Endothelial cell of umbilical vein (primary cell): ENCODE measurements around the gene NELL2.

Source experiments
- EZH2 ChIP-seq: IDR thresholded peaks from 2 replicates; pipeline ENCODE4 v1.6.1; 2012; ENCODE audit warnings: borderline replicate concordance, low read depth, mild to moderate bottlenecking, moderate library complexity, low read length, inconsistent platforms; ENCODE audit not compliant: severe bottlenecking
- FOS ChIP-seq: IDR thresholded peaks from 2 replicates; pipeline ENCODE4 v1.6.1; 2011; ENCODE audit warnings: mild to moderate bottlenecking, low read length, moderate library complexity, borderline replicate concordance; ENCODE audit not compliant: insufficient read depth
- GATA2 ChIP-seq: IDR thresholded peaks from 2 replicates; pipeline ENCODE4 v1.7.0; 2011; ENCODE audit warnings: low read depth, mild to moderate bottlenecking, moderate library complexity, mixed read lengths, low read length; ENCODE audit not compliant: insufficient read length, insufficient read depth
- JUN ChIP-seq: IDR thresholded peaks from 2 replicates; pipeline ENCODE4 v1.6.1; 2011; ENCODE audit warnings: borderline replicate concordance, low read depth; ENCODE audit not compliant: insufficient read length, insufficient read depth
- MYC ChIP-seq: IDR thresholded peaks from one replicate; pipeline ENCODE4 v1.6.1; 2011; ENCODE audit warnings: mild to moderate bottlenecking, low read depth, low read length
- POLR2A ChIP-seq: IDR thresholded peaks from 2 replicates; pipeline ENCODE4 v1.6.1; 2012; ENCODE audit warnings: low read depth, mild to moderate bottlenecking, control low read depth, low read length
- POLR2AphosphoS5 ChIP-seq: IDR thresholded peaks from 2 replicates; pipeline ENCODE4 v1.6.1; 2012; ENCODE audit warnings: low read depth, mild to moderate bottlenecking, control low read depth, low read length, moderate library complexity; ENCODE audit not compliant: insufficient read depth
- TF ChIP-seq, protein P1 (sequence below), 2 donors: IDR thresholded peaks; 1 replicate in 1 of 2; 2 replicates in 1 of 2; pipeline ENCODE4 v1.5.1; 2011; ENCODE audit warnings: low read length in 2 of 2, mild to moderate bottlenecking in 2 of 2, moderate library complexity in 2 of 2, control low read depth in 1 of 2, inconsistent platforms in 1 of 2, low read depth in 1 of 2; ENCODE audit not compliant: insufficient read depth in 1 of 2; ENCODE audit errors: extremely low read depth in 1 of 2
- TF ChIP-seq, protein P2 (sequence below): IDR thresholded peaks from 2 replicates; pipeline ENCODE4 v1.6.1; 2011; ENCODE audit not compliant: insufficient read depth, insufficient read length

DNA sequence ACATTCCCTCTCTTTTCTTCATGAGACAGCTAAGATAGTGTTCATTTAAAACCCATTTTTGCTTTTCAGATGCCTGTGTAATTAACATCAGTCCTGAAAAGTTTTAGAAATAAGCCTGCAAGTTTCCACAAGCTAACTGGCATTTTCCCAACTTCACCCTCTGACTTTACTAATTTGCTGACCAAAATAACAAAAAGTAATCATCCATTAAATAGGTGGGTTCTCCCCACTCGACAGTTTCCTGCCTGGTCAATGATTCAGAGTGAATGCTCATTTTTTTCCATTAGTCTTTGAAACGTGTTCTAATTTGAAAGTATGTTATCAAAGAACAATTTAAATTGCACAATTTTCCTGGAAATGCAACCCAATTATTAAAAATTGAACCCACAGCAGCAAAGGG is 23.6 kb downstream of the NELL2 start:
- TF ChIP-seq, protein P1, sequence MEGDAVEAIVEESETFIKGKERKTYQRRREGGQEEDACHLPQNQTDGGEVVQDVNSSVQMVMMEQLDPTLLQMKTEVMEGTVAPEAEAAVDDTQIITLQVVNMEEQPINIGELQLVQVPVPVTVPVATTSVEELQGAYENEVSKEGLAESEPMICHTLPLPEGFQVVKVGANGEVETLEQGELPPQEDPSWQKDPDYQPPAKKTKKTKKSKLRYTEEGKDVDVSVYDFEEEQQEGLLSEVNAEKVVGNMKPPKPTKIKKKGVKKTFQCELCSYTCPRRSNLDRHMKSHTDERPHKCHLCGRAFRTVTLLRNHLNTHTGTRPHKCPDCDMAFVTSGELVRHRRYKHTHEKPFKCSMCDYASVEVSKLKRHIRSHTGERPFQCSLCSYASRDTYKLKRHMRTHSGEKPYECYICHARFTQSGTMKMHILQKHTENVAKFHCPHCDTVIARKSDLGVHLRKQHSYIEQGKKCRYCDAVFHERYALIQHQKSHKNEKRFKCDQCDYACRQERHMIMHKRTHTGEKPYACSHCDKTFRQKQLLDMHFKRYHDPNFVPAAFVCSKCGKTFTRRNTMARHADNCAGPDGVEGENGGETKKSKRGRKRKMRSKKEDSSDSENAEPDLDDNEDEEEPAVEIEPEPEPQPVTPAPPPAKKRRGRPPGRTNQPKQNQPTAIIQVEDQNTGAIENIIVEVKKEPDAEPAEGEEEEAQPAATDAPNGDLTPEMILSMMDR (IDR thresholded peaks at IDR 0.05; ENCODE audit: extremely low read depth in 1 of 2, insufficient read depth in 1 of 2, low read depth in 1 of 2, low read length in 2 of 2) = no peak
- TF ChIP-seq FOS (no peak), POLR2A (no peak), POLR2AphosphoS5 (no peak), EZH2 (no peak), GATA2 (no peak), MYC (no peak), JUN (no peak)
- TF ChIP-seq, protein P2, sequence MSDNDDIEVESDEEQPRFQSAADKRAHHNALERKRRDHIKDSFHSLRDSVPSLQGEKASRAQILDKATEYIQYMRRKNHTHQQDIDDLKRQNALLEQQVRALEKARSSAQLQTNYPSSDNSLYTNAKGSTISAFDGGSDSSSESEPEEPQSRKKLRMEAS = no peak
